HG02763 (cell line): ENCODE data around the gene SCRN1.
A peak's percentile ranks its signal among the peaks of the same experiment; 100 is the strongest.

Experiments
- ATAC-seq: cut with Tn5 transposase; IDR thresholded peaks from one replicate; pipeline ENCODE4 v1.9.1; 2021; ENCODE audit warnings: mild to moderate bottlenecking, moderate library complexity; ENCODE audit not compliant: unreplicated experiment

SCRN1 gene

GRCh38 chr7:30010021-30010420 lies 20.4 kb upstream of the SCRN1 start:
- no peak for ATAC-seq

DNA sequence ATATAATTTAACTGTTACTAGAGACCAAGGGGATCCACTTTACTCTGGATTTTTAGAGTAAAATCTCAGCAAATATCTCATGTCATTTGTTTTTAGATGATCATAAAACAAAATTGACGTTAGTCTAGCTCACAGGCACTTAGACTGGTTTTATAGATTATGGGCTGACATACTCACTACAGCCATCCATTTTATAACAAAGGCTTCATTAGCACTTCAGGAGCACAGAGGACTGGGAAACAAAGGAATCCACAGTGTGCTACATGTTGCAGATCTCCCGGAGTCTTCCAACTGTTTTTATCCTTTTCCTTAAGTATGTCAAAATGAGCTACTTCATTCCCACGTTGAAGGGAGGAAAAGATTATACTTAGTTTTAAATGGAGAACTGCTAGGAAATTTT lies 15.9 kb upstream of the SCRN1 start:
- no peak for ATAC-seq

DNA sequence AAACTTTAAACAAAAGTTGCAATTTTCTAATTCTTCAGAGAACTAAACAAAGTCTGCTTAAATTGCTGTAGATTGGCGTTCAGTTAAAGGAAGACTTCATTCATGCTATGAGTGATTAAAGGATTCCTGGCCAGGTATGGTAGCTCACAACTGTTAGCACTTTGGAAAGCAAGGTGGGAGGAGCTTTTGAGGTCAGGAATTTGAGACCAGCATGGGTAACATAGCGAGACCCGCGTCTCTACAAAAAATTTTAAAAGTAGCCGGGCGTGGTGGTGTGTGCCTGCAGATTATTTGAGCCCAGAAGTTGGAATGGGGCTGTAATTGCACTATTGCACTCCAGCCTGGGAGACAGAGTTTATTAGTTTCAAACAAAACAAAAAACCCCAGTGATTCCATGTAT lies 13.5 kb upstream of the SCRN1 start:
- ATAC-seq = no peak

DNA sequence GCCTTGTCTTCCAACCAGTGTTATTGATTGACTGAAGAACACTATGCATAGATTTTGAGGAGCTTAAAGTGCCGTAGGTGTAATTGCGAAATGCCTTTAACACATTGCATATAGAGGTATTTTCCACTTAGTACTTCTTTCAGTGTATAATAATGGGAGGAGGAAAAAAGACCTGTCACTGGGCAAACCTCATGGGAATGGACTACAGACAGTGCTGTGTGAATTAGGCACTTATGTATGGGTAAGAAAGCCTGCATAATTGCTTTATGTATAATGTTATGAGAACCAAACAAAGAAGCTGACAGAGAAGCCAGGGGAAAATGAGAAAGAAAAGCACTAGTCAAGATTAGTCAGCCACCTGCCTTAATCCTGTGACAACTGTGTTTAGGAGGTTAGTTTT lies 12.4 kb upstream of the SCRN1 start:
- no peak for ATAC-seq

GRCh38 chr7:29998489-29998888 lies 8.9 kb upstream of the SCRN1 start:
- ATAC-seq = no peak

DNA sequence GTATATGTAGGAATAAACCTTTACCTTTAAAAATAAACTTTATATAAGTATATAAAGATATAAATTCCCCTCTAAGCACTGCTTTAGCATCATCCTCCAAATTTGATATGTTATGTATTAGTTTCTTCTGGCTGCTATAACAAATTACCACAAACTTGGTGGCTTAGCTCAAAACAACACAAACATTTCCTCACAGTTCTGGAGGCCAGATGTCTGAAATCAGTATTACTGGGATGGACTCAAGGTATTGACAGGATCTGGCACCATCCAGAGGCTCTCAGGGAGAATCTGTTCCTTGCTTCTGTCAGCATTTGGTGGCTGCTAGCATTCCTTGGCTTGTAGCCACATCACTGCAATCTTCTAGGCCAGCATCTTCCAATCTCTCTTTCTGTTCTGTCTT lies 6.7 kb upstream of the SCRN1 start:
- no peak for ATAC-seq

- ATAC-seq = no peak
Measured at GRCh38 chr7:29995652-29996051, 6.1 kb upstream of the SCRN1 start.

GRCh38 chr7:29993140-29993539 lies 3.5 kb upstream of the SCRN1 start:
- no peak for ATAC-seq

DNA sequence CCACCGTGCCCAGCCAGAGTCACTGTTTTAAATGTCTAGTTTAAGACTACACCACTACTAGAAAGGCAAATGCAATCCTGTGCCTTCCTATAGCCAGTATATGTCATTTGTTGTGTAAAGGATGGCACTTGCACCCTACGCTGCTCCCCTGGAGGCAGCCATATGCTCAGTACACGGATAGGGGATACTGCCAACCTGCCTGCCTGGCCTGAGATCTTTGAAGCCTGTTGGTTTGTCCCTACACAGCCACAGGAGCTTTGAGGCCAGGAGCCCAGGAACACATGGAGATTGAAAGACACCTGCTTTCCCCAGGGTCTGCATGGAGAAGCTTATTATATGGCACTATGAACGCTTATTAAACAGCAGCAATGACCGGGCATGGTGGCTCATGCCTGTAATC lies 2.3 kb upstream of the SCRN1 start:
- no peak for ATAC-seq

DNA sequence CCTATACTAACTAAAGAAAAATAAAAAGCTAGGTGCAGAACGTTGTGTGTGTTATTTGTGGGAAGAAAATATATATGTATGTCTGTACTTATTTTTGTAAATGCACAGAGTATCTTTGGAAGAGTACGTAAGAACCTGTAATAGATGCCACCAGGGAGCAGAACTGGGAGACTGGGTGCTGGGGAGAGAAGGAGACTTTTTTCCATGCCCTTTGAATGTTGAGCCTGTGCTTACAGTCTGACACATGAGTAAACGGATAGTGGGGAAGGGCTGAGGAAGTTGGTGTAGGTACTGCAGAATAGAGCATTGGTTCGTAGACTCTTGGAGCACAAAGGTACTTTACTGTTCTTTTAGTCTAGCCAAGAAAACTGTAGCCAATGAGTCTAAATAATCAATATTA lies 1.3 kb upstream of the SCRN1 start:
- no peak for ATAC-seq

DNA sequence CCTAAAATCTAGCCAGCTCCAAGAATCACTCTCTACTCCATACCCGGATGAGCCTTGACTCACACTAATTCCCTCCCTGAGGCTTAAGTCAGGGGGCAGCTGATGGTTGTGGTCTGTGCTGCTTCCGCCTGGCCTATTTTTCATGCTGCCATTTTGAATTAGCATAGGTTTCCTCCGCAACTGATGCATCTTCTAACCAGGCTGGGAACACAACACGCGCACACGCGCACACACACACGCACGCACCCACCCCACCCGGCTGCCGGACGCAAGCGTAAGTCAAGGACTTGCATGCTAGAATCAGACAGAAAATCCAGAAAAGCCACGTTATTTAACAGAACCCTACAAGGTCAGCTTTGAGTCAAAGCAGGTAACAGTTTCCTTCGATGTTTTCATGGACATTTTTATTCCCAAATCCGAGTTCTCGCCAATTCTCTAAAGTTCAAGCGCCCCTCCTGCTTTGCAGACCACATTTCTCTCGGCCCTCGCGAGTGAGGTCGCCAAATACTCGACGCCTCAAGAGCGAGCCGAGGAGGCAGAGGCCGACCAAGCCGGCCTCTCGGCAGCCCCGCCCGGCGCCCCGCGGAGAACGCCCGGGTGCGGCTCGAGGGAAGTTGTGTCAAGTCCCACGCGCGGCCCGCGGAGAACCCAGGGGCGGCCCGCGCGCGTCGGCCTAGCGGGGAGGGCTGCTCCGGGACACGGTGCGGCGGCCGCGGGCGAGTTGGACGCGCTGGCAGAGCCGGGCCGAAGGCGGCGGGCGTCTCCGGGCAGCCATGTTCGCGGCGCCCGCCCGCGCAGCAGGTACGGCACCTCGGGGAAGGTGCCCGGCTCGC lies 961 bp downstream of the SCRN1 start:
- ATAC-seq = peak; percentile 31

- ATAC-seq = no peak
Measured at GRCh38 chr7:29987811-29988317, 1.7 kb downstream of the SCRN1 start.

DNA sequence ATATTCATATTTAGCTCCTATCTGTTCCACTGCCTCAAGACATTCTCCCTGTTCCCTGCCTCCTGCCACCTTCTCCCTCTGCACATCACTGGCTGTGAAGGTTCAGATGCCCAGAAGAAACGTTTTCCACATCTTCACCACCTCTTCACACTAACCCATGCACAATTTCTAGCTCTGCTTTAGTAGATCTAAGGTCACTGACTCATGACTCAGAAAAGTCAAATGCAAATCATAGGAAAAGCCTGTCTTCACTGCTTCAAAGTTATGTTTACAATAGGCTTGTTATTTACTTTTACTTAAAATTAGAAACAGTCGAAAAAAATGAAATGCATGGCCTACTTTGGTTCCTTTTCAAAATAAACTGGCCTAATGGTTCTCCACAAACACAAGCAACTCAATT lies 2.5 kb downstream of the SCRN1 start:
- ATAC-seq = no peak

DNA sequence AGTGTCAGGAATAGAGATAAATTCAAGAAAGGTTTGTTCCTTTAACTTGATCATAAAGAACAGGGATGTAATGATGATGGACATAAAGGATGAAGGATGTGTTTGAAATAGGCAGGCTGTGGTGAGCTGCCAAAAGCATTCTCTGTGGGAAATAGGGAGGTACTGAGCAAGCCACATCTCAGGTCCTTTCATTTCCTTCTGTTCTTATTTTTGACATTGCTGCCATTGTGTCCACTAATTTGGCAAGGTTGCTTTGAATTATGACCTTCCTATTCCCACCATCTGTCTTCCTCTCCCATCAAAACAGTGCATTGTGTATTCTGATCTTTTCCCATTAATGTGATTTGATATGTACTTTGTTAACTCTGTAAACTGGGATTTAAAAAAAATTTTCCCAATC lies 9.4 kb downstream of the SCRN1 start:
- no peak for ATAC-seq

GRCh38 chr7:29977886-29978651 lies 11.5 kb downstream of the SCRN1 start:
- ATAC-seq = no peak

DNA sequence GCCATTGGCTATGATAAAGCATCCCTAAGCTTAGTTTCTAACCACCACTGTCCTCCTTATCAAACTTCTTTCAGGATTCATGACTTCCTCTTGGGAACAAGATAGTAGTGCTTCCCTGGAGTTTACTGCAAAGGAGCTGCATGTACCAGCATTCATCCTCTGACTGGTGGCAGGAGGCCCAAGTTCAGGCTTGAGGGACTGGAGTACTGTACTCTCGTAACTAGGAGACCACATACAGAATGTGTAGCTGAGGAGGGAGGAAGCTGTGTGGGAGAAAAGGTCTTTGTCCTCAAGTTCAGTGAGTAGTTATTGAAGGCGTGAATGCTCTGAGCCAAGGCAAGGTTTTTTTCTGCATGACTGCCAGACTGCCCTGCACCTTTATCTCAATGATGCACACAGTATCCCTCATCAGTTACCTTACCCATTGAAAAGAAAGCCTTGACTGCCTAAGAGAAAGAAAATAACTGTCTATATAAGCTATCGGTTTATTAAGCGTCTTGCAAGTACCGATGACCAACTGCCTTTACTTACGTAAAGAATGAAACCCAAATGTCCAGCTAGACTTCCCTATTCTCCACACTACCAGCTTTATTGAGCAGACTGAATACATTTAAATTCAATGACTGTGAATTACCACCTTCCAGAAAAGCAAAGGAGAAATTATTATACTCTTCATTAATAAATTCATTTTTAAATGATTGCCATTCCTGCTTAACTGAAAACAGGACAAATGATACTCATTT lies 12.8 kb downstream of the SCRN1 start:
- ATAC-seq = no peak

DNA sequence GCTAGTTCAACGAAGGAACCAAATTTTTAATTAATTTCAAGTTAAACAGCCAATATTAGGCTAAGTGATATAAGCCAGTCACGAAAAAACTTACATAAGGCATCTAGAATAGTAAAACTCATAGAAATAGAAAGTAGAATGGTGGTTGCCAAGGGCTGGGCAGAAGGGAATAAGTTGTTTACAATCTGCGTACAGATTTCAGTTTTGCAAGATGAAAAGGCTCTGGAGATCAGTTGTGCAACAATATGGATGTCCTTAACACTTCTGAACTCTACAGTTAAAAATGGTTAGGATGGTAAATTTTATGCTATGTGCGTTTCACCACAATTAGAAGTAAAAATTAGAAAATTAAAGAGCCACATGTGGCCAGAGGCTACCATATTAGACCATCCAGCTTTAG lies 13.3 kb downstream of the SCRN1 start:
- no peak for ATAC-seq

DNA sequence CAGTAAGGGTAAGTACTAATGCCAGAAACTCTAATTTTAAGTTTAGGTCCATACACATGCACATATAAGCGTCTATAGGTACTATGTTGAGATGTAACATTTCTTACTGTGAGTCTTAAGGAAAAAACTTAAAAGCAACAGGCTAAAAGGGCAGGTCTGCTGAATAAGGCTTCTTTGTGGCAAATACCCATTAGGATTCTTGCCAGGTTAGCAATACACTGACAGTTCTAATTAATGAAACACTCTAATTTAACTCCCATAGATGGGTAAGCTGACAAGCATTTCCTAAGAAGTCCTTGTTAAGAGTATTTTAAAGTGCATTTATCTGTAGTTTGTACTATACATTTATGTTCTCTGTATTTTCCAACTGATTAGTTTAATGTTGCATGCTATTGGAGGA lies 14.0 kb downstream of the SCRN1 start:
- ATAC-seq = no peak

- ATAC-seq = no peak
Measured at GRCh38 chr7:29974286-29974685, 15.3 kb downstream of the SCRN1 start.

GRCh38 chr7:29972315-29972669 lies 17.3 kb downstream of the SCRN1 start:
- no peak for ATAC-seq

DNA sequence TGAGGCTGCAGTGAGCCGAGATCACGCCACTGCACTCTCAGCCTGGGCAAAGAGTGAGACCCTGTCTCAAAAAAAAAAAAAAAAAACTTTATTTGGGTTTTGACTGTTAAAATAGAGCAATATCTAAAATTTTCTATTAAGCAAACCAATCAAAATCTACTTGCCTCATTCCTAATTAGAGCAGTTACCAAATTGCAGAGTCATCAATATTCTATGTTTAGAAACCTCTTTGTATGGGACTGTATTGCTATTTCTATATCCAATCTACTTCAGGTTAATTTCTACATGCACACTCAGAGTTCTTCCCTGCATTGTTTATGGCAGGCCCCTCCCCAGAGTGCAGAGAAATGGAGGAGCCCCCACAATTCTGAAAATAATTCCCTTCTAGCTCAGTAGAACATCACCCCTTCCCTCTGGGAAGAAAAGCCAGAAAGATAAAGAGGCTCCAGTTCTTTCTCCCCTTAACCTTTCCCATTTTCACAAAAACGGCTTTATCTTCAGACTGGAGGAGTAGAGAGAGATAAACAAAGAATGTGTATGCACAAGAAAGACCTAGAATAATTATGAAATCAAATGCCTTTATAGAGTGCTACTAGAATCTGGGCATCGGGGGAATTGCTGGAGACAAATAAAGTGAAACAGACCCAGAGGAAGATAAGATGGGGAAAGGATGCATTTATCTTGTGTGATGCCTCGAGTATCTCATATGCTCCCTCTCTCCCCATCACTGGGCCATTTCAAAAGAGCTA lies 17.9 kb downstream of the SCRN1 start:
- ATAC-seq = no peak
